PC-9 (cell line): ENCODE results near the gene NUP160.

Experiments
- EZH2 ChIP-seq: fragments of 200-600 bp; sonication (generic); IDR thresholded peaks from 2 replicates; pipeline ENCODE4 v1.8.0; 2017; ENCODE audit warnings: antibody characterized with exemption, low read depth
- TF ChIP-seq, protein P1 (sequence below): fragments of 200-600 bp; sonication (generic); conservative IDR thresholded peaks from 2 replicates; pipeline ENCODE4 v1.6.1; 2017; ENCODE audit warnings: mixed run types, antibody characterized with exemption, mild to moderate bottlenecking, moderate library complexity

DNA sequence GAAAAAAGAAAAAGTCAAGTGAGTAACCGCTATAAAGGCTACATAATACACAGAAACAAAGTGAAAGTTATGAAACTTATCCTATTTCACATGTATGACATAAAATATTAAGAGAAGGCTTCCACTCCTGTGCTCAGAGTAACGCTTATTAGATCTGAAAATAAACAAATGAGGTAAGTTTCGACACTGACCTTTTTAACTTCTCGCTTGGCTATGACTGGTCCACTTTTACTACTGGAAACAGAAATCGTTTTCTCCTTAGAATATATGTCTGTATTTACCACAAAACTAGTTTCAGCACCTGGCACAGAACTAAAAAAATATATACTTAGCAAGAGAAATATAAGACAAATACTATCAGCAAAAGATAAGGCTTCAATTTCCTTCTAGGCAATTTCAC lies 97.4 kb downstream of the NUP160 start:
- no peak for TF ChIP-seq EZH2
- TF ChIP-seq, protein P1, sequence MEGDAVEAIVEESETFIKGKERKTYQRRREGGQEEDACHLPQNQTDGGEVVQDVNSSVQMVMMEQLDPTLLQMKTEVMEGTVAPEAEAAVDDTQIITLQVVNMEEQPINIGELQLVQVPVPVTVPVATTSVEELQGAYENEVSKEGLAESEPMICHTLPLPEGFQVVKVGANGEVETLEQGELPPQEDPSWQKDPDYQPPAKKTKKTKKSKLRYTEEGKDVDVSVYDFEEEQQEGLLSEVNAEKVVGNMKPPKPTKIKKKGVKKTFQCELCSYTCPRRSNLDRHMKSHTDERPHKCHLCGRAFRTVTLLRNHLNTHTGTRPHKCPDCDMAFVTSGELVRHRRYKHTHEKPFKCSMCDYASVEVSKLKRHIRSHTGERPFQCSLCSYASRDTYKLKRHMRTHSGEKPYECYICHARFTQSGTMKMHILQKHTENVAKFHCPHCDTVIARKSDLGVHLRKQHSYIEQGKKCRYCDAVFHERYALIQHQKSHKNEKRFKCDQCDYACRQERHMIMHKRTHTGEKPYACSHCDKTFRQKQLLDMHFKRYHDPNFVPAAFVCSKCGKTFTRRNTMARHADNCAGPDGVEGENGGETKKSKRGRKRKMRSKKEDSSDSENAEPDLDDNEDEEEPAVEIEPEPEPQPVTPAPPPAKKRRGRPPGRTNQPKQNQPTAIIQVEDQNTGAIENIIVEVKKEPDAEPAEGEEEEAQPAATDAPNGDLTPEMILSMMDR, result no peak
